Measurements from ENCODE around the gene WWOX. TPM values are rescaled to one million over a fixed set of nuclear protein-coding genes. Genes with fewer than 3 reads are reported as not detected.
A peak's percentile ranks its signal among the peaks of the same experiment; 100 is the strongest.

Gene WWOX
- total and polyA plus RNA-seq, 3 donors from 2014 or later, result 20.6 to 76.7 (median 64.1) TPM

GRCh38 chr16:78225919-78226318 lies 126.5 kb downstream of the WWOX start:
- no peak for DNase-seq
- 63 to 64% methylated on average over 3 of the region's 3 CpGs for WGBS, 2 donors
- H3K27me3 ChIP-seq, result no peaks in the 10 kb centered on the region
- intact Hi-C loops (cut with DNase I; ENCODE audit: low total_unique reads), result no loop called here
- H3K4me1 ChIP-seq, result no peaks in the 10 kb centered on the region
- TF ChIP-seq POLR2A (IDR thresholded peaks at IDR 0.05) (no peak), CTCF (IDR thresholded peaks at IDR 0.05) (no peak)
- no peak overlapping the region for H3K27ac ChIP-seq
- no peak overlapping the region for H3K4me3 ChIP-seq
- H3K36me3 ChIP-seq (ENCODE audit: low read depth, missing control alignments), result no peaks in the 10 kb centered on the region
- no peaks in the 10 kb centered on the region for H3K9me3 ChIP-seq

GRCh38 chr16:78227855-78228254 lies 128.4 kb downstream of the WWOX start:
- Histone ChIP-seq H3K36me3 (ENCODE audit: low read depth, missing control alignments) (no peaks in the 10 kb centered on the region), H3K4me3 (no peak overlapping the region), H3K27ac (no peak overlapping the region), H3K9me3 (no peaks in the 10 kb centered on the region), H3K4me1 (no peaks in the 10 kb centered on the region), H3K27me3 (no peaks in the 10 kb centered on the region)
- TF ChIP-seq POLR2A (IDR thresholded peaks at IDR 0.05) (no peak), CTCF (IDR thresholded peaks at IDR 0.05) (no peak)
- intact Hi-C loops (cut with DNase I; ENCODE audit: low total_unique reads), result no loop called here
- no peak for DNase-seq
- WGBS, 2 donors, result 84 to 87% methylated on average over 3 of the region's 3 CpGs

GRCh38 chr16:78228704-78229103 lies 129.2 kb downstream of the WWOX start:
- H3K36me3 ChIP-seq (ENCODE audit: low read depth, missing control alignments), result no peaks in the 10 kb centered on the region
- no peak for DNase-seq
- no peak overlapping the region for H3K4me3 ChIP-seq
- intact Hi-C loops (cut with DNase I; ENCODE audit: low total_unique reads), result no loop called here
- no peaks in the 10 kb centered on the region for H3K4me1 ChIP-seq
- H3K27ac ChIP-seq, result no peak overlapping the region
- 87 to 92% methylated on average over 4 of the region's 4 CpGs for WGBS, 2 donors
- H3K27me3 ChIP-seq, result no peaks in the 10 kb centered on the region
- no peaks in the 10 kb centered on the region for H3K9me3 ChIP-seq
- TF ChIP-seq POLR2A (IDR thresholded peaks at IDR 0.05) (no peak), CTCF (IDR thresholded peaks at IDR 0.05) (no peak)

DNA sequence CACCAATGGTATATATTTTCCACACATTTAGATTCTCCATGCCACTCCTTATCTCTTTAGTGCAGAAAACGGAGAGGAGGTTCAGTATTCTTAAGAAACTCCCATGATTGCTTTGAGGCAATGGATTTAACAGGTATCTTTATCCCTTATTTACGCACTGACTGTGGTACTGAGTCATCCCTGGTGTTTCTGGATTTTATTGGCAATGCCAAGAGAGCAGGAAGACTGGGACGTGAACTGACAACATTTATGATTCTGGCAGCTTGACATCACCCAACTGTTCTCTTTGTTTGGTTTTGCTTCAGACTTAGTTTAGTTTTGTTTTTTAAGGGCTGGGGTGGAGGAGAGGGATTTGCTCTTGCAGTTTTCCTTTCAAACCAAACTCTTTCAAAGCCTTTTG lies 131.4 kb downstream of the WWOX start:
- no peak overlapping the region for H3K27ac ChIP-seq
- no peaks in the 10 kb centered on the region for H3K36me3 ChIP-seq (ENCODE audit: low read depth, missing control alignments)
- WGBS, 2 donors, result 75 to 78% methylated on average over 3 of the region's 3 CpGs
- intact Hi-C loops (cut with DNase I; ENCODE audit: low total_unique reads), result loop anchor here (10.0 kb wide), 1 partner anchor 106 kb away; no protein-coding TSS in a partner anchor
- H3K4me1 ChIP-seq, result no peaks in the 10 kb centered on the region
- no peak for DNase-seq
- TF ChIP-seq POLR2A (IDR thresholded peaks at IDR 0.05) (no peak), CTCF (IDR thresholded peaks at IDR 0.05) (no peak)
- no peak overlapping the region for H3K4me3 ChIP-seq
- H3K9me3 ChIP-seq, result no peaks in the 10 kb centered on the region
- no peaks in the 10 kb centered on the region for H3K27me3 ChIP-seq

- no peak overlapping the region for H3K27ac ChIP-seq
- WGBS, 2 donors, result 52 to 63% methylated on average over 9 of the region's 9 CpGs
- intact Hi-C loops (cut with DNase I; ENCODE audit: low total_unique reads), result loop anchor here (10.0 kb wide), 1 partner anchor 110 kb away; no protein-coding TSS in a partner anchor
- H3K27me3 ChIP-seq, result no peaks in the 10 kb centered on the region
- H3K9me3 ChIP-seq, result no peaks in the 10 kb centered on the region
- TF ChIP-seq CTCF (IDR thresholded peaks at IDR 0.05) (peak; percentile 59 to 91 (median 81)), POLR2A (IDR thresholded peaks at IDR 0.05) (no peak)
- peak; percentile 76 for DNase-seq
- no peak overlapping the region for H3K4me3 ChIP-seq
- no peaks in the 10 kb centered on the region for H3K4me1 ChIP-seq
- H3K36me3 ChIP-seq (ENCODE audit: low read depth, missing control alignments), result no peaks in the 10 kb centered on the region
Measured at GRCh38 chr16:78235168-78235800, 135.8 kb downstream of the WWOX start.
